Epidermal melanocyte (primary cell): ENCODE measurements around the gene MROH8.
"Not testable (repeated sequence)": the region's sequence is repeated elsewhere in the genome, so short reads cannot be mapped to it uniquely, and the experiment has no call there.

Experiments used
- DNase-seq: peaks from one replicate; pipeline ENCODE4 v3.0.0; 2011; ENCODE audit warnings: low spot score; ENCODE audit not compliant: insufficient read length

MROH8 gene

DNA sequence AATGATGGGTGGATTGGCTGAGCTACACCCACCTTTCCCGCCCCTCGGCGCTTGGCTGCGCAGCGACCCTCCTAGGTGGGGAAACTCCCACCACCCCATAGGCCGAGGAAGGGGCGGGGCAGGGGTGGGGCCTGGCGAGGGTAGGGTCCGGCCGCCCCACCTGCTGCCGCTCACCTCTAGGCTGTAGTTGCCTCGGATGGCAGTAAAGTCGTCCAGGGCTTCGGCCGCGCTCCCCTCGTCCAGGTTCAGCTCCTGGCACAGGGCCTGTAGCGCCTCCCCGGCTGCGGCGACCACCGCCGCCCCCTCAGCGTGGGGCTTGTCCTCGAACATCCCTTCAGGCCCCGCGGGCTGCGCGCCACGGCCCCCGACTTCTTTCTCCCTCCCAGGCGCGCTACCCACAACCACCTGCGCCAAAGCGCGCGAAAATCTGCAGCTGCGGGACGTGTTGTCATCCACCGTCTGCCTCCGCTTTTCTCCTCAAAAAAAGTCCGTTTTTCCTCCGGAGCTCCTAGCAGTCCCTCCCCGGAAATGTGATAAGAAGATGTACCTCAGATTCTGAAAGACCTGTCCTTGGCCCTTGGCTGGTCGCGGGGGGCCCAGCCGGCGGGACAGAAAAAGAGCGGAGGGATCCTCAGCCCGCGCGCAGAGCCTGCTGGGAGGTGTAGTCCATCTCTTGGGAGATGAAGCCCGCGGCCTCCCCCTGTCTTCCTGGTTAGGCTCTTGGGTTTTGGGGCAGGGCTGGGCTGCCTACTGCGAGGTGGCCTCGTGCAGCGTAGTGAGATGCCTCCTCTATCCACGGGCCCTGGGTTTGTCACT lies 83.5 kb downstream of the MROH8 start, which contains the start of gene RBL1:
RBL1 (minus strand) TSS at position 399 of the 816 bp plus-strand sequence; CDS start at position 330, 69 bp downstream.
- peak; percentile 80 for DNase-seq

DNA sequence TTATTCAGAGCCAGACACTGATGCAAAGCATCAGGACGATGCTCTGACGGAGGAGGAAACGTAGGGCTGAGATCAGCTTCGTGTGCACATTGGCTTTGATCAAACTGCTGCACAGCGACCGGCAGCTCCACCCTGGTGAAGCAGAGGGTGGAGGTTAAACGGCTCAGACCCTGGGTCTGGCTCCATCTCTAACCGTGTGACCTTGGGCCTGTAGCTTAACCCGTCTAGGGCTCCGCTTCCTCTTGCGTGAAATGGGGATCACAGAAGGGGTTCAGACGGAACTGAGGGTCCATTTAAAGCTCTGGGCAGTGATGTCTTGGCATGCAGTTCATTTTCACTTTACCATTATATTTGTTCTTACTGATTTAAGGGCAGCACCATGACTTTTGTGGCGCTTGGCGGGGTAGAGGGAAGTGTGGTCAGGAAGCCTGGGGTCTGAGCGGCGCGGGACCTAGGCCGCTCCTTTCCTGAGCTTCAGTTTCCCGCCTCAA lies 84.2 kb downstream of the MROH8 start:
- no peak for DNase-seq

DNA sequence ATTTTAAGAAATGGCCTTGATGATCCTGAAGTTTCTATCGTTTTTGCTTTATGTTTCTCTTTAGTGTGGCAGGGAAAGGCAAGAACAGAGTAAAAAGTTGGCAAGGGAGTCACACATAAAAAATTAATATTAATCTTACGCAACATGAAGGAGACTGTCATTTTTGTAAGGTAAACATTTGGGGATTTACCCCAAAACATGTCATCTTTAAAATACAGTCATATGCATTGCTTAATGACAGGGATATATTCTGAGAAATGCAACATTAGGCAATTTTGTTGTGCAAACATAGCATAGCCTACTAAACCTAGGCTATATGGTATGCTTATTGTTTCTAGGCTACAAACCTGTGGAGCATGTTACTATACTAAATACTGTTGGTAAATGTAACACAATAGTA lies 88.9 kb downstream of the MROH8 start:
- DNase-seq = no peak

- DNase-seq = no peak
Measured at GRCh38 chr20:37081717-37082289, 97.5 kb downstream of the MROH8 start.

GRCh38 chr20:37077009-37077408 lies 102.3 kb downstream of the MROH8 start:
- no peak for DNase-seq

DNA sequence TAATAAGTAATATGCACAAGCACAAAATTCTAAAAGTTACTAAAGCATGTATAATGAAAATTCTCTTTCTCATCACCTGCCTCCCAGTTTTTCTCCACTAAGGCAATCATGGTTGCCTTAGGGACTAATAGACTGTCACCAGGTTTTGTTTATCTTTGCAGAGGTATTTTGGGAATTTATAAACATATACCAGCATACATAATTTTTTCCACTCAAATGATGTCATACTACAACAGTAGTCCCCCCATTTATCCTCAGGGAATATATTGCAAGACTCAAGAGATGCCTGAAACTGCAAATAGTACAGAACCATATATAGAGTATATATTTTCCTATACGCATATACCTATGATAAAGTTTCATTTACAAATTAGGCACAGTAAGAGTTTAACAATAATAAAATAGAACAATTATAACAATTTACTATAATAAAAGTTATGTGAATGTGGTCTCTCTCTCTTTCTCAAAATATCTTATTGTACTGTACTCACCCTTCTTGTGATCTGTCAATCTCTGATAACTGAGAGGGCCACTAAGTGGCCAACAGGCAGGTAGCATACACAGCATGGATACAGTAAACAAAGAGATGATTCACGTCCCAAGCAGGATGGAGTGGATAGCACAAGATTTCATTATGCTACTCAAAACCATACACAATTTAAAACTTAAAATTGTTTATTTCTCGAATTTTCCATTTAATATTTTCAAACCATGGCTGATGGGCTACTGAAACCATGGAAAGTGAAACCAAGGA lies 103.2 kb downstream of the MROH8 start:
- no peak for DNase-seq

DNA sequence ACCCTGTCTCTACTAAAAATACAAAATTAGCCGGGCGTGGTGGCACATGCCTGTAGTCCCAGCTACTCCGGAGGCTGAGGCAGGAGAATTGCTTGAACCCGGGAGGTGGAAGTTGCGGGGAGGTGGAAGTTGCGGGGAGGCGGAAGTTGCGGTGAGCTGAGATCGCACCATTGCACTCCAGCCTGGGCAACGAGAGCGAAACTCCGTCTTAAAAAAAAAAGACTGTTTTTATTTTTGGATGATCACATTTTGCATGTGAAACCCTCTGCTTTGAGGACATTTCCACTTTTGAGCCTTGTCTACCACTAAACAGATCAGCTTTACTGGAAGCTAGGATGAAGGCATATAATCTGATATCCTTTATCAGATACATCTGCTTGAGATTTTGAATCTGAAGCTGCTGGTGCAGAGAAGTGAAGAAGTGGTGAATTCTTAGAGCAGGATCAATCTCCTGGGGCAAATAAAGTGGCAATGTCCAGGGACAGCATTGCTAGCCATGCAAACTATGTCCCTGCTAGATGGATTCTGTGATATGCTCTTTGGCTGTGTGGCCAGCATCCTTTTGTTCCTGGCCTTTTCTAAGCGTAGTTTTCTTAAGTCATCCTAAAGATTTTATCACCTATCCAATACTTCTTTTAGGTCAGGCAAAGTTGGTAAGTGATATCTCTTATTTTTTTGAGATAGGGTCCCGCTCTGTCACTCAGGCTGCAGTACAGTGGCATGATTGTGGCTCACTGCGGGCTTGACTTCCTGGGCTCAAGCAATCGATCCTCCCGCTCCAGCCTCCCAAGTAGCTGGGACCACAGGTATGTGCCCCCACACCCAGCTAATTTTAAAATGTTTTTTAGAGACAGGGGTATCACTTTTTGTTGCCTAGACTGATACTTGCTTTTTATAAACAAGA lies 106.8 kb downstream of the MROH8 start:
- DNase-seq = no peak

GRCh38 chr20:37071481-37071911 lies 107.9 kb downstream of the MROH8 start:
- no peak for DNase-seq

DNA sequence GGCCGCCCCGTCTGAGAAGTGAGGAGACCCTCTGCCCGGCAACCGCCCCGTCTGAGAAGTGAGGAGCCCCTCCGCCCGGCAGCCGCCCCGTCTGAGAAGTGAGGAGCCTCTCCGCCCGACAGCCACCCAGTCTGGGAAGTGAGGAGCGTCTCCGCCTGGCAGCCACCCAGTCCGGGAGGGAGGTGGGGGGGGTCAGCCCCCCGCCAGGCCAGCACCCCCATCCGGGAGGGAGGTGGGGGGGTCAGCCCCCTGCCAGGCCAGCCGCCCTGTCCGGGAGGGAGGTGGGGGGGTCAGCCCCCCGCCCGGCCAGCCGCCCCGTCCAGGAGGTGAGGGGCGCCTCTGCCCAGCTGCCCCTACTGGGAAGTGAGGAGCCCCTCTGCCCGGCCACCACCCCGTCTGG lies 109.8 kb downstream of the MROH8 start:
- not testable (repeated sequence) for DNase-seq

DNA sequence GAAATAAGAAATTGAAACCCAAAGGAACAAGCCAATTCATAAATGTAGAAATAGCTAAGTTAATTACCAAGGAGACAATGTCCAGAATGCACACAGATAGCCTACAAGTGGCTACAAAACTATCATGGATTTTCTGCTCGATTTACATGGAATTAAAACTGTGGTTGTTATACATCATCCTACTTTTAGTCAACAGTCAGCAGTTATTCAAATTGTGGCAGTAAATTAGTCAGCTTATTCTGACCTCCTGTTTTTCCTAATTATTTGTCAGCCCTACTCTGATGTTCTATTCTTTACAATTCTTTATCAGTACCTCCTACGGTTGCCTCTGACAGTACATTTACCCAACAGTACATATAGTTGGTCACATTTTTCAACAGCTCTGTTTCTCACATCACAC lies 113.2 kb downstream of the MROH8 start:
- DNase-seq = no peak

DNA sequence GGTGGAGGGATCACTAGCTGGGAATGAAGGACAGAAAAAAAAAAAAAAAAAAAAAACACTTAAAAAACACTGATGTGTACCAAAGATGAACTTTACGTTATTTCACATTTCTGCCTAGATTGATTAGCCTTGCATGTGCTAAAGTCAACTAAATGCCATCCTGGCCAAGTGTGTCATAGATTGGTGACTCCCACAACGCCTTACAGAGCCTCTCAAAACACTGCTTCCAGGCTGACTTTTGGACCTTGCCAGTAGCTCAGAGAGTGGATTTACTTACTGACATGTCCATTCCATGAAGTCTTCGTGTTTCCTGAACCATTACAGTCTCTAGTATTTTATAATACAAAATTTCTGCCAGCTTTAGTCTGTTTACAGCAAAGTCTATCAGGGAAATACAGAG lies 124.1 kb downstream of the MROH8 start:
- no peak for DNase-seq

GRCh38 chr20:37053230-37053950 lies 126.0 kb downstream of the MROH8 start:
- no peak for DNase-seq
